H1 (cell line): ENCODE measurements around the gene TMEM131L. TPM values are rescaled to one million over a fixed set of nuclear protein-coding genes. Genes with fewer than 3 reads are reported as not detected.
"Not testable (repeated sequence)": the region's sequence is repeated elsewhere in the genome, so short reads cannot be mapped to it uniquely, and the experiment has no call there.

Experiments
- CTCF ChIA-PET: fragments of 300-600 bp; sonication (Branson Sonifier 250); formaldehyde crosslinking; loops from one replicate; lab custom pipeline; 2021; ENCODE audit not compliant: partially characterized antibody; lab: Charles Lee
- POLR2A ChIA-PET: fragments of 300-600 bp; sonication (Branson Sonifier 250); formaldehyde crosslinking; loops from one replicate; lab custom pipeline; 2021; ENCODE audit warnings: inconsistent platforms; ENCODE audit not compliant: partially characterized antibody; lab: Charles Lee
- DNase-seq, 2 experiments: peaks; one replicate each; pipeline versions ENCODE4 v3.0.0 to v3.0.0-alpha.2; 2010 to 2022; ENCODE audit warnings: low spot score in 2 of 2, low read depth in 1 of 2, mixed read lengths in 1 of 2
- FAIRE-seq: peaks from 2 replicates; lab custom pipeline; 2011; peaks lifted over from hg19 to GRCh38; lab: Jason Lieb, UNC
- H2AFZ ChIP-seq: 2 replicates; pipeline ENCODE4 v1.8.1; 2012; ENCODE audit warnings: low read length, inconsistent platforms
- H2AK5ac ChIP-seq: 2 replicates; pipeline ENCODE4 v1.6.1; 2013; ENCODE audit warnings: low read depth, low read length
- H2BK120ac ChIP-seq: replicated peaks from 2 replicates; pipeline ENCODE3; 2013; ENCODE audit warnings: low read depth, low read length, inconsistent platforms
- H2BK12ac ChIP-seq: 2 replicates; pipeline ENCODE4 v1.6.1; 2013; ENCODE audit warnings: low read depth, low read length
- H2BK15ac ChIP-seq: 2 replicates; pipeline ENCODE4 v1.6.1; 2013; ENCODE audit warnings: low read length
- H2BK20ac ChIP-seq: 2 replicates; pipeline ENCODE4 v1.6.1; 2013; ENCODE audit warnings: low read length
- H2BK5ac ChIP-seq: 2 replicates; pipeline ENCODE4 v1.6.1; 2013; ENCODE audit warnings: low read depth, low read length
- H3K14ac ChIP-seq: 2 replicates; pipeline ENCODE4 v1.6.1; 2013; ENCODE audit warnings: inconsistent platforms; ENCODE audit not compliant: insufficient read length
- H3K18ac ChIP-seq: 2 replicates; pipeline ENCODE4 v1.6.1; 2013; ENCODE audit warnings: low read length; ENCODE audit errors: extremely low read depth
- H3K23ac ChIP-seq: 2 replicates; pipeline ENCODE4 v1.6.1; 2013; ENCODE audit warnings: inconsistent platforms; ENCODE audit not compliant: insufficient read length
- H3K23me2 ChIP-seq: 2 replicates; pipeline ENCODE4 v1.6.1; 2013; ENCODE audit warnings: low read depth, low read length
- H3K27ac ChIP-seq: 2 replicates; pipeline ENCODE4 v1.6.1; 2011; ENCODE audit warnings: low read depth, low read length, inconsistent platforms
- H3K27me3 ChIP-seq, 4 experiments: replicated peaks in 1 of 4; 1 replicate in 1 of 4; 2 replicates in 3 of 4; pipeline versions ENCODE4 v1.6.1 to v1.8.1; 2011 to 2013; ENCODE audit warnings: low read length in 3 of 4, mild to moderate bottlenecking in 3 of 4, inconsistent platforms in 2 of 4, mixed read lengths in 2 of 4, moderate library complexity in 1 of 4; ENCODE audit not compliant: control insufficient read depth in 3 of 4, insufficient read depth in 3 of 4; ENCODE audit errors: extremely low read depth in 1 of 4
- H3K36me3 ChIP-seq, 4 experiments: 2 replicates each; pipeline versions ENCODE4 v1.6.1 to v1.8.1; 2011 to 2013; ENCODE audit warnings: mild to moderate bottlenecking in 4 of 4, low read length in 3 of 4, moderate library complexity in 2 of 4, control low read depth in 1 of 4, inconsistent platforms in 1 of 4; ENCODE audit not compliant: insufficient read depth in 4 of 4, control insufficient read depth in 2 of 4
- H3K4ac ChIP-seq: replicated peaks from 2 replicates; pipeline ENCODE3; 2013; ENCODE audit warnings: low read length, low read depth, mixed read lengths, inconsistent platforms; ENCODE audit not compliant: insufficient read length
- H3K4me1 ChIP-seq, 4 experiments: replicated peaks in 1 of 4; 1 replicate in 1 of 4; 2 replicates in 3 of 4; pipeline versions ENCODE4 v1.6.1 to v1.8.1; 2011 to 2013; ENCODE audit warnings: low read length in 3 of 4, inconsistent platforms in 2 of 4, mixed read lengths in 1 of 4; ENCODE audit not compliant: insufficient read depth in 4 of 4, control insufficient read depth in 3 of 4
- H3K4me2 ChIP-seq, 2 experiments: 2 replicates each; pipeline versions ENCODE4 v1.6.1 to v1.8.1; 2011 to 2013; ENCODE audit warnings: low read depth in 2 of 2, low read length in 2 of 2, control low read depth in 1 of 2, inconsistent platforms in 1 of 2, mild to moderate bottlenecking in 1 of 2; ENCODE audit not compliant: insufficient read depth in 1 of 2
- H3K4me3 ChIP-seq, 4 experiments: fragments of 200-600, 300-600 bp in 1 of 4; sonication (generic), shearing (Covaris generic), sonication (Bioruptor Twin) in 1 of 4; 2 replicates each; pipeline versions ENCODE4 v1.5.1 to v1.8.1; 2011 to 2016; ENCODE audit warnings: low read length in 4 of 4, low read depth in 3 of 4, control low read depth in 2 of 4, inconsistent platforms in 2 of 4, mild to moderate bottlenecking in 2 of 4, mixed read lengths in 1 of 4, moderate library complexity in 1 of 4; ENCODE audit not compliant: insufficient read depth in 2 of 4; ENCODE audit errors: extremely low read depth in 1 of 4
- H3K56ac ChIP-seq: replicated peaks from 2 replicates; pipeline ENCODE3; 2013; ENCODE audit warnings: low read depth, mild to moderate bottlenecking, mixed read lengths, low read length, inconsistent platforms; ENCODE audit not compliant: insufficient read length
- H3K79me1 ChIP-seq: 2 replicates; pipeline ENCODE4 v1.6.1; 2013; ENCODE audit warnings: low read depth, low read length, control low read depth
- H3K79me2 ChIP-seq, 2 experiments: 2 replicates each; pipeline versions ENCODE4 v1.6.1 to v1.8.1; 2012 to 2013; ENCODE audit warnings: low read length in 2 of 2, mild to moderate bottlenecking in 2 of 2, inconsistent platforms in 1 of 2; ENCODE audit not compliant: insufficient read depth in 2 of 2, control insufficient read depth in 1 of 2
- H3K9ac ChIP-seq, 4 experiments: replicated peaks in 1 of 4; 1 replicate in 1 of 4; 2 replicates in 3 of 4; pipeline versions ENCODE4 v1.6.1 to v1.8.1; 2011 to 2013; ENCODE audit warnings: low read depth in 3 of 4, low read length in 3 of 4, control low read depth in 2 of 4, mild to moderate bottlenecking in 2 of 4, moderate library complexity in 2 of 4, inconsistent platforms in 1 of 4; ENCODE audit errors: extremely low read depth in 1 of 4
- H3K9me3 ChIP-seq, 2 experiments: 2 replicates each; pipeline versions ENCODE4 v1.6.1 to v1.8.1; 2012 to 2013; ENCODE audit warnings: mild to moderate bottlenecking in 2 of 2, moderate library complexity in 2 of 2, control low read depth in 1 of 2, inconsistent platforms in 1 of 2, low read depth in 1 of 2, low read length in 1 of 2, mixed read lengths in 1 of 2; ENCODE audit not compliant: insufficient read depth in 2 of 2
- H4K20me1 ChIP-seq, 2 experiments: replicated peaks in 1 of 2; 2 replicates each; pipeline versions ENCODE3 to v1.8.1; 2011 to 2013; ENCODE audit warnings: inconsistent platforms in 2 of 2, low read length in 2 of 2, mild to moderate bottlenecking in 1 of 2; ENCODE audit not compliant: insufficient read depth in 2 of 2, control insufficient read depth in 1 of 2
- H4K5ac ChIP-seq: 2 replicates; pipeline ENCODE4 v1.6.1; 2013; ENCODE audit warnings: low read length, low read depth, mixed read lengths, inconsistent platforms; ENCODE audit not compliant: insufficient read length
- H4K8ac ChIP-seq: 2 replicates; pipeline ENCODE4 v1.8.0; 2013; ENCODE audit warnings: mild to moderate bottlenecking, moderate library complexity, low read length, inconsistent platforms; ENCODE audit not compliant: insufficient read depth; ENCODE audit errors: extremely low read depth
- H4K91ac ChIP-seq: replicated peaks from 2 replicates; pipeline ENCODE3; 2013; ENCODE audit warnings: low read length, mixed read lengths, inconsistent platforms; ENCODE audit not compliant: insufficient read length
- WGBS, 2 experiments: shearing (Covaris generic) in 1 of 2; methylation state at CpG; one replicate each; pipeline versions ENCODE4 v1.1.6 to v1.1.7; 2013 to 2015; ENCODE audit warnings: low lambda C conversion rate in 2 of 2, mixed read lengths in 2 of 2, inconsistent platforms in 1 of 2, low coverage in 1 of 2, missing lambda C conversion rate in 1 of 2; ENCODE audit not compliant: insufficient replicate concordance in 2 of 2, insufficient coverage in 1 of 2, insufficient read length in 1 of 2; ENCODE audit errors: extremely low coverage in 1 of 2, missing lambda C conversion rate in 1 of 2; 5-methylcytosine and 5-hydroxymethylcytosine counted together
- polyA plus RNA-seq, 7 experiments: library from polyadenylated mRNA; depleted of rRNA in 3 of 7; stranded (reverse) in 5 of 7; unstranded in 2 of 7; fragments of >200 nt in 5 of 7; fragments of 200-250 nt in 2 of 7; gene quantifications; 1 replicate in 5 of 7; 2 replicates in 1 of 7; 4 replicates in 1 of 7; pipeline versions ENCODE4 v1.2.1 to v1.2.3, GENCODE V29; 2011 to 2013; ENCODE audit warnings: missing spikeins in 2 of 7, mixed read lengths in 2 of 7
- total RNA-seq: library from RNA; stranded (reverse); fragmentation: NEBNext Ultra II Directional; extraction: Animal tissue kit (Norgen Biotek cat#: 25700); gene quantifications from 2 replicates; pipeline ENCODE4 v1.2.1, GENCODE V29; 2021

Gene TMEM131L
- total and polyA plus RNA-seq, 2 of the 8 experiments (the other 6 are each of a cell fraction or from before 2014, with no cell fraction given), result 14.3 to 26.1 TPM

- Histone ChIP-seq H3K79me2 (peaks cover 0 to 59% of the 10 kb centered on the region in 2 experiments), H3K79me1 (peaks cover 10% of the 10 kb centered on the region; the same call in 1 of the 2 replicates), H3K36me3 (peaks cover 0 to 21% (median 7%) of the 10 kb centered on the region in 4 experiments; a peak in 4 of 8 replicates), H4K20me1 (peaks cover 9 to 10% of the 10 kb centered on the region in 2 experiments)
- H4K91ac ChIP-seq, CTCF ChIA-PET, H3K27me3 ChIP-seq, H4K5ac ChIP-seq, H3K14ac ChIP-seq, H3K4me2 ChIP-seq, H3K23ac ChIP-seq, H3K4me3 ChIP-seq, H3K4ac ChIP-seq, DNase-seq, H3K4me1 ChIP-seq, H4K8ac ChIP-seq, H2BK20ac ChIP-seq, H3K56ac ChIP-seq, FAIRE-seq, H3K18ac ChIP-seq, H3K23me2 ChIP-seq, H2AK5ac ChIP-seq, H3K27ac ChIP-seq, H3K9ac ChIP-seq, H2AFZ ChIP-seq, H2BK120ac ChIP-seq, H2BK5ac ChIP-seq, H2BK12ac ChIP-seq, H2BK15ac ChIP-seq, H3K9me3 ChIP-seq: not testable (repeated sequence)
- POLR2A ChIA-PET, result interaction anchor here (0.8 kb wide), 1 partner anchor 127 kb away, joined by 3 read pairs; the partner anchor contains the start of gene MND1
- 92% methylated on average over 8 of the region's 9 CpGs; no CpG with 5 or more reads in 1 of the 2 experiments for WGBS, 2 experiments
These were observed 5.0 kb downstream of the TMEM131L start for GRCh38 chr4:153471071-153471697.
